Vagina (tissue), 2 donors: Measurements from ENCODE around the gene CEP85L. TPM values are rescaled to one million over a fixed set of nuclear protein-coding genes. Genes with fewer than 3 reads are reported as not detected.

Source experiments
- DNase-seq, 2 donors: peaks; one replicate each; pipeline ENCODE4 v3.0.0-alpha.2; 2017; ENCODE audit errors: extremely low spot score in 2 of 2
- H3K27ac ChIP-seq: fragments of 200-600 bp; sonication (generic); one replicate; pipeline ENCODE4 v1.5.1; 2019
- H3K27me3 ChIP-seq: fragments of 200-600 bp; sonication (generic); one replicate; pipeline ENCODE4 v1.5.1; 2019
- H3K36me3 ChIP-seq, 2 donors: fragments of 200-600 bp; sonication (generic); one replicate each; pipeline ENCODE4 v1.5.1; 2017 to 2019
- H3K4me1 ChIP-seq: fragments of 200-600 bp; sonication (generic); one replicate; pipeline ENCODE4 v1.5.1; 2019
- H3K4me3 ChIP-seq, 2 donors: fragments of 200-600 bp; sonication (generic); 1 replicate in 1 of 2; 2 replicates in 1 of 2; pipeline ENCODE4 v1.5.1; 2016 to 2019
- H3K9me3 ChIP-seq: fragments of 200-600 bp; sonication (generic); one replicate; pipeline ENCODE4 v1.5.1; 2019
- CTCF ChIP-seq, 3 experiments: fragments of 450-650 bp in 2 of 3; fragments of 200-600 bp in 1 of 3; sonication (generic) in 1 of 3; IDR thresholded peaks; one replicate each; pipeline ENCODE4 v1.5.1; 2017 to 2019; ENCODE audit warnings: antibody characterized with exemption in 3 of 3, mild to moderate bottlenecking in 2 of 3, moderate library complexity in 2 of 3
- POLR2A ChIP-seq, 2 donors: fragments of 450-650 bp; IDR thresholded peaks; one replicate each; pipeline ENCODE4 v1.6.1; 2017; ENCODE audit warnings: antibody characterized with exemption in 2 of 2, mild to moderate bottlenecking in 2 of 2, moderate library complexity in 2 of 2
- POLR2AphosphoS5 ChIP-seq, 2 donors: sonication (generic); formaldehyde crosslinking; IDR thresholded peaks; one replicate each; pipeline ENCODE4 v1.9.0; 2017; ENCODE audit warnings: antibody characterized with exemption in 2 of 2, mild to moderate bottlenecking in 2 of 2, low read depth in 1 of 2; ENCODE audit not compliant: insufficient read depth in 1 of 2
- intact Hi-C: fragments of 100-400 bp; cut with DNase I; formaldehyde crosslinking; loops from one replicate; pipeline ENCODE4 v1.15.1; 2023
- total RNA-seq: library from RNA; depleted of rRNA; stranded (reverse); fragments of >200 nt; gene quantifications from one replicate; pipeline ENCODE4 v1.2.3, GENCODE V29; 2016

Gene CEP85L
- total RNA-seq, 1 donor from 2014 or later: 11.8 TPM

GRCh38 chr6:118668761-118669385 lies 17.5 kb upstream of the CEP85L start:
- Histone ChIP-seq H3K27me3 (no peaks in the 10 kb centered on the region), H3K4me3 (no peak overlapping the region), H3K36me3 (no peaks in the 10 kb centered on the region), H3K9me3 (no peaks in the 10 kb centered on the region), H3K27ac (no peak overlapping the region), H3K4me1 (peaks cover 21% of the 10 kb centered on the region)
- intact Hi-C loops: no loop called here
- TF ChIP-seq CTCF (IDR thresholded peaks at IDR 0.05) (no peak), POLR2AphosphoS5 (IDR thresholded peaks at IDR 0.05; ENCODE audit: insufficient read depth in 1 of 2, low read depth in 1 of 2) (no peak), POLR2A (IDR thresholded peaks at IDR 0.05) (no peak)
- DNase-seq: no peak

GRCh38 chr6:118667988-118668387 lies 16.6 kb upstream of the CEP85L start:
- no peaks in the 10 kb centered on the region for H3K9me3 ChIP-seq
- H3K27ac ChIP-seq: no peak overlapping the region
- H3K27me3 ChIP-seq: no peaks in the 10 kb centered on the region
- no peak for TF ChIP-seq CTCF (IDR thresholded peaks at IDR 0.05)
- no peak for TF ChIP-seq POLR2AphosphoS5 (IDR thresholded peaks at IDR 0.05; ENCODE audit: insufficient read depth in 1 of 2, low read depth in 1 of 2)
- TF ChIP-seq POLR2A (IDR thresholded peaks at IDR 0.05): no peak
- DNase-seq: no peak
- no peak overlapping the region for H3K4me3 ChIP-seq
- no peaks in the 10 kb centered on the region for H3K36me3 ChIP-seq
- intact Hi-C loops: no loop called here
- peaks cover 21% of the 10 kb centered on the region for H3K4me1 ChIP-seq

GRCh38 chr6:118665011-118665410 lies 13.6 kb upstream of the CEP85L start:
- H3K27me3 ChIP-seq: no peaks in the 10 kb centered on the region
- H3K4me3 ChIP-seq: no peak overlapping the region
- H3K4me1 ChIP-seq: peaks cover 21% of the 10 kb centered on the region
- intact Hi-C loops: no loop called here
- no peaks in the 10 kb centered on the region for H3K9me3 ChIP-seq
- TF ChIP-seq POLR2A (IDR thresholded peaks at IDR 0.05): no peak
- TF ChIP-seq CTCF (IDR thresholded peaks at IDR 0.05): no peak
- no peak for TF ChIP-seq POLR2AphosphoS5 (IDR thresholded peaks at IDR 0.05; ENCODE audit: insufficient read depth in 1 of 2, low read depth in 1 of 2)
- H3K36me3 ChIP-seq: no peaks in the 10 kb centered on the region
- no peak for DNase-seq
- no peak overlapping the region for H3K27ac ChIP-seq

- Histone ChIP-seq H3K4me3 (no peak overlapping the region), H3K4me1 (peaks cover 16% of the 10 kb centered on the region), H3K36me3 (no peaks in the 10 kb centered on the region), H3K27ac (no peak overlapping the region), H3K9me3 (no peaks in the 10 kb centered on the region), H3K27me3 (no peaks in the 10 kb centered on the region)
- no peak for DNase-seq
- no peak for TF ChIP-seq POLR2A (IDR thresholded peaks at IDR 0.05)
- TF ChIP-seq POLR2AphosphoS5 (IDR thresholded peaks at IDR 0.05; ENCODE audit: insufficient read depth in 1 of 2, low read depth in 1 of 2): no peak
- TF ChIP-seq CTCF (IDR thresholded peaks at IDR 0.05): no peak
- intact Hi-C loops: no loop called here
Measured at GRCh38 chr6:118663993-118664985, 12.9 kb upstream of the CEP85L start.
